Lower lobe of right lung (tissue), 2 donors: ENCODE measurements around the gene MTFMT. TPM values are rescaled to one million over a fixed set of nuclear protein-coding genes. Genes with fewer than 3 reads are reported as not detected.

Experiments used
- ATAC-seq, 2 donors: fragments of 200-7000 bp; cut with Tn5 transposase; one replicate each; pipeline ENCODE4 v1.9.1; 2020 to 2022; ENCODE audit warnings: mild to moderate bottlenecking in 2 of 2, moderate library complexity in 2 of 2
- DNase-seq: peaks from one replicate; pipeline ENCODE4 v3.0.0-alpha.2; 2020
- H3K27ac ChIP-seq: fragments of 200-600 bp; one replicate; pipeline ENCODE4 v1.8.0; 2022
- H3K27me3 ChIP-seq: fragments of 200-600 bp; one replicate; pipeline ENCODE4 v1.8.0; 2022; ENCODE audit warnings: low read depth
- H3K36me3 ChIP-seq: fragments of 200-600 bp; one replicate; pipeline ENCODE4 v1.8.0; 2022; ENCODE audit warnings: mild to moderate bottlenecking
- H3K4me1 ChIP-seq: fragments of 200-600 bp; one replicate; pipeline ENCODE4 v1.8.0; 2022
- H3K4me3 ChIP-seq: fragments of 200-600 bp; one replicate; pipeline ENCODE4 v1.8.0; 2022; ENCODE audit warnings: mild to moderate bottlenecking
- H3K9me3 ChIP-seq: fragments of 200-600 bp; one replicate; pipeline ENCODE4 v1.8.0; 2022
- intact Hi-C: fragments of 100-400 bp; cut with DNase I; formaldehyde crosslinking; loops from one replicate; pipeline ENCODE4 v1.11.0; 2022
- total RNA-seq: library from RNA; stranded (reverse); fragmentation: NEBNext Ultra II Directional; extraction: Animal tissue kit (Norgen Biotek cat#: 25700); gene quantifications from one replicate; pipeline ENCODE4 v1.2.1, GENCODE V29; 2021
- TF ChIP-seq, protein P1 (sequence below): fragments of 200-600 bp; IDR thresholded peaks from one replicate; pipeline ENCODE4 v1.8.0; 2022; ENCODE audit warnings: antibody characterized with exemption, mild to moderate bottlenecking
- donor health status: DM: no; HTN: yes; CAD: no; lungs with severe emphysema.

MTFMT gene
- total RNA-seq, 1 donor from 2014 or later: 15.7 TPM

DNA sequence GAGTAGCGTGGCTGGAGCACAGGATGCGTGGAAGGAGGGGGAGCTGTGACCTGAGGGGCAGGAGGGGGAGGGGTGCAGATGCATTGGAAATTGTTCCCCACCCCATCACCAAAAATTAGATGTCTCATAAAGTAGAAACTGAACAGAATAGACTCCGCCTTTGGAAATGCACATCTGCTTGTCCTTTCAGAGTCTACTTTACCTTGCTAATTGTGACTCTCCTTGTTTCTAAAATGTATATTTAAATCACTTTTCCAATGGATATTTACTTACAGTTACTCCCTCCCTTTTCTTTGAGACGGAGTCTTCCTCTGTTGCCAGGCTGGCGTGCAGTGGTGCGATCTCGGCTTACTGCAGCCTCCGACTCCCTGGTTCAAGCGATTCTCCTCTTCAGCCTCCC, 70.3 kb downstream of the MTFMT start:
- Histone ChIP-seq H3K4me3 (no peak overlapping the region), H3K36me3 (peaks cover 90% of the 10 kb centered on the region), H3K9me3 (no peaks in the 10 kb centered on the region), H3K27me3 (no peaks in the 10 kb centered on the region), H3K4me1 (no peaks in the 10 kb centered on the region), H3K27ac (no peak overlapping the region)
- no peak for DNase-seq
- ATAC-seq: no peak
- TF ChIP-seq, protein P1, sequence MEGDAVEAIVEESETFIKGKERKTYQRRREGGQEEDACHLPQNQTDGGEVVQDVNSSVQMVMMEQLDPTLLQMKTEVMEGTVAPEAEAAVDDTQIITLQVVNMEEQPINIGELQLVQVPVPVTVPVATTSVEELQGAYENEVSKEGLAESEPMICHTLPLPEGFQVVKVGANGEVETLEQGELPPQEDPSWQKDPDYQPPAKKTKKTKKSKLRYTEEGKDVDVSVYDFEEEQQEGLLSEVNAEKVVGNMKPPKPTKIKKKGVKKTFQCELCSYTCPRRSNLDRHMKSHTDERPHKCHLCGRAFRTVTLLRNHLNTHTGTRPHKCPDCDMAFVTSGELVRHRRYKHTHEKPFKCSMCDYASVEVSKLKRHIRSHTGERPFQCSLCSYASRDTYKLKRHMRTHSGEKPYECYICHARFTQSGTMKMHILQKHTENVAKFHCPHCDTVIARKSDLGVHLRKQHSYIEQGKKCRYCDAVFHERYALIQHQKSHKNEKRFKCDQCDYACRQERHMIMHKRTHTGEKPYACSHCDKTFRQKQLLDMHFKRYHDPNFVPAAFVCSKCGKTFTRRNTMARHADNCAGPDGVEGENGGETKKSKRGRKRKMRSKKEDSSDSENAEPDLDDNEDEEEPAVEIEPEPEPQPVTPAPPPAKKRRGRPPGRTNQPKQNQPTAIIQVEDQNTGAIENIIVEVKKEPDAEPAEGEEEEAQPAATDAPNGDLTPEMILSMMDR: no peak
- intact Hi-C loops: no loop called here

- Histone ChIP-seq H3K4me3 (no peak overlapping the region), H3K36me3 (peaks cover 43% of the 10 kb centered on the region), H3K9me3 (no peaks in the 10 kb centered on the region), H3K27ac (no peak overlapping the region), H3K4me1 (no peaks in the 10 kb centered on the region), H3K27me3 (no peaks in the 10 kb centered on the region)
- no peak for DNase-seq
- TF ChIP-seq, protein P1: no peak
- intact Hi-C loops: no loop called here
- ATAC-seq: no peak
These were observed 75.0 kb downstream of the MTFMT start for GRCh38 chr15:64954395-64954794.

DNA sequence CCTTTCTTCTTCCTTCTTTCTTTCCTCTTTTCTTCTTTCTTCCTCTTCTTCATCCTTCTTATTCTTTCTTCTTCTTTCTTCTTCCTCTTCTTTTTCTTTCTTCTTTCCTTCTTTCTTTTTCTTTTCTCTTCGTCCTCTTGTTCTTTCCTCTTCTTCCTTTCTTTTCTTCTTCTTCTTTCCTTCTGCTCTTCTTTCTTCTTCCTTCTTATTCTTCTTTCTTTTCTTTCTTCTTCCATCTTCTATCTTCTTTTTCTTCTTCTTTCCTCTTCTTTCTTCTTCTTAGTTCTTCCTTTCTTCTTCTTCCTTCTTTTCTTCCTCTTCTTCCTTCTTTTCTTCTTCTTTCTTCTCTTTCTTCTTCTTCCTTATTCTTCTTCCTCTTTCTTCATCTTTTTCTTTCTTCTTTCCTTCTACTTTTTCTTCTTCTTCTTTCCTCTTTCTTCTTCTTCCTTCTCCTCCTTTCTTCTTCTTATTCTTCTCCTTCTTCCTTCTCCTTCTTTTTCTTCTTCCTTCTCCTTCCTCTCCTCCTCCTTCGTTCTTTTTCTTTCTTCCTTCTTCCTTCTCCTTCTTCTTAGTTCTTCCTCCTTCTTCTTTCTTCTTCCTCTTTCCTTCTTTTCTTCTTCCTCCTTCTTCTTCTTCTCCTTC, 77.5 kb downstream of the MTFMT start:
- peaks cover 25% of the 10 kb centered on the region for H3K36me3 ChIP-seq

More for the DNA sequence above, 77.5 kb downstream of the MTFMT start:
- no peak for DNase-seq
- TF ChIP-seq, protein P1: no peak
- no peak for ATAC-seq
- Histone ChIP-seq H3K4me1 (no peaks in the 10 kb centered on the region), H3K27ac (no peak overlapping the region), H3K27me3 (no peaks in the 10 kb centered on the region), H3K4me3 (no peak overlapping the region), H3K9me3 (no peaks in the 10 kb centered on the region)
- intact Hi-C loops: no loop called here

Other genes starting within 250 kb of the MTFMT start
- 1.4 TPM for gene PIF1, start 204.0 kb downstream of the MTFMT start, total RNA-seq
- 68.3 TPM for gene PLEKHO2, start 187.7 kb downstream of the MTFMT start, total RNA-seq
- gene ANKDD1A, start 117.7 kb downstream of the MTFMT start, total RNA-seq: 5.0 TPM
- gene SPG21, start 39.7 kb downstream of the MTFMT start, total RNA-seq: 110 TPM
- 3.2 TPM for gene SLC51B, start 15.7 kb upstream of the MTFMT start, total RNA-seq
- gene RASL12, start 38.4 kb upstream of the MTFMT start, total RNA-seq: 21.5 TPM
- gene KBTBD13, start 47.1 kb upstream of the MTFMT start, total RNA-seq: not detected
- 4.1 TPM for gene UBAP1L, start 85.6 kb upstream of the MTFMT start, total RNA-seq
- gene PDCD7, start 104.2 kb upstream of the MTFMT start, total RNA-seq: 19.8 TPM
- 43.4 TPM for gene CLPX, start 155.7 kb upstream of the MTFMT start, total RNA-seq
- gene CILP, start 181.8 kb upstream of the MTFMT start, total RNA-seq: 10.2 TPM